NOMO-1 (cell line): Measurements from ENCODE around the gene TALDO1.

Experiments
- DNase-seq, 2 experiments: peaks; one replicate each; lab custom pipeline; 2025; ENCODE audit not compliant: unreplicated experiment in 2 of 2; lab: John Stamatoyannopoulos, UW

TALDO1 gene

GRCh38 chr11:747158-748006 lies at the start of gene TALDO1:
Gene TALDO1 (plus strand): TSS chr11:747464. CDS start chr11:747482, 18 bp downstream.
- DNase-seq, result peak; percentile 90 to 96

GRCh38 chr11:697811-698311 lies 49.4 kb upstream of the TALDO1 start:
- no peak for DNase-seq

- no peak for DNase-seq
Observed at GRCh38 chr11:698493-699115, 48.7 kb upstream of the TALDO1 start.

GRCh38 chr11:699116-699508 lies 48.2 kb upstream of the TALDO1 start:
- no peak for DNase-seq

GRCh38 chr11:699753-700152 lies 47.5 kb upstream of the TALDO1 start:
- DNase-seq, result no peak

- no peak for DNase-seq
Observed at GRCh38 chr11:701741-702461, 45.4 kb upstream of the TALDO1 start.

- no peak for DNase-seq
Observed at GRCh38 chr11:702462-703461, 44.5 kb upstream of the TALDO1 start.

- DNase-seq, result no peak
Observed at GRCh38 chr11:703506-703905, 43.8 kb upstream of the TALDO1 start.

- no peak for DNase-seq
Observed at GRCh38 chr11:704228-704674, 43.0 kb upstream of the TALDO1 start.

- DNase-seq, result no peak
Observed at GRCh38 chr11:704781-705645, 42.3 kb upstream of the TALDO1 start.

GRCh38 chr11:705646-706438 lies 41.4 kb upstream of the TALDO1 start, which contains the start of gene EPS8L2:
Gene EPS8L2 (plus strand): TSS chr11:706231. CDS start chr11:709408, 3,177 bp downstream.
- no peak for DNase-seq

- DNase-seq, result no peak
Observed at GRCh38 chr11:706439-706956, 40.8 kb upstream of the TALDO1 start.

GRCh38 chr11:706957-707816 lies 40.1 kb upstream of the TALDO1 start:
- no peak for DNase-seq

GRCh38 chr11:707817-708420 lies 39.3 kb upstream of the TALDO1 start:
- no peak for DNase-seq

- DNase-seq, result no peak
Observed at GRCh38 chr11:708511-708910, 38.8 kb upstream of the TALDO1 start.

- DNase-seq, result no peak
Observed at GRCh38 chr11:709109-709997, 37.9 kb upstream of the TALDO1 start.
